Measurements from ENCODE around the gene KCTD14.
"Not testable (repeated sequence)": the region's sequence is repeated elsewhere in the genome, so short reads cannot be mapped to it uniquely, and the experiment has no call there.

Gene KCTD14, protein sequence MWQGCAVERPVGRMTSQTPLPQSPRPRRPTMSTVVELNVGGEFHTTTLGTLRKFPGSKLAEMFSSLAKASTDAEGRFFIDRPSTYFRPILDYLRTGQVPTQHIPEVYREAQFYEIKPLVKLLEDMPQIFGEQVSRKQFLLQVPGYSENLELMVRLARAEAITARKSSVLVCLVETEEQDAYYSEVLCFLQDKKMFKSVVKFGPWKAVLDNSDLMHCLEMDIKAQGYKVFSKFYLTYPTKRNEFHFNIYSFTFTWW

DNA sequence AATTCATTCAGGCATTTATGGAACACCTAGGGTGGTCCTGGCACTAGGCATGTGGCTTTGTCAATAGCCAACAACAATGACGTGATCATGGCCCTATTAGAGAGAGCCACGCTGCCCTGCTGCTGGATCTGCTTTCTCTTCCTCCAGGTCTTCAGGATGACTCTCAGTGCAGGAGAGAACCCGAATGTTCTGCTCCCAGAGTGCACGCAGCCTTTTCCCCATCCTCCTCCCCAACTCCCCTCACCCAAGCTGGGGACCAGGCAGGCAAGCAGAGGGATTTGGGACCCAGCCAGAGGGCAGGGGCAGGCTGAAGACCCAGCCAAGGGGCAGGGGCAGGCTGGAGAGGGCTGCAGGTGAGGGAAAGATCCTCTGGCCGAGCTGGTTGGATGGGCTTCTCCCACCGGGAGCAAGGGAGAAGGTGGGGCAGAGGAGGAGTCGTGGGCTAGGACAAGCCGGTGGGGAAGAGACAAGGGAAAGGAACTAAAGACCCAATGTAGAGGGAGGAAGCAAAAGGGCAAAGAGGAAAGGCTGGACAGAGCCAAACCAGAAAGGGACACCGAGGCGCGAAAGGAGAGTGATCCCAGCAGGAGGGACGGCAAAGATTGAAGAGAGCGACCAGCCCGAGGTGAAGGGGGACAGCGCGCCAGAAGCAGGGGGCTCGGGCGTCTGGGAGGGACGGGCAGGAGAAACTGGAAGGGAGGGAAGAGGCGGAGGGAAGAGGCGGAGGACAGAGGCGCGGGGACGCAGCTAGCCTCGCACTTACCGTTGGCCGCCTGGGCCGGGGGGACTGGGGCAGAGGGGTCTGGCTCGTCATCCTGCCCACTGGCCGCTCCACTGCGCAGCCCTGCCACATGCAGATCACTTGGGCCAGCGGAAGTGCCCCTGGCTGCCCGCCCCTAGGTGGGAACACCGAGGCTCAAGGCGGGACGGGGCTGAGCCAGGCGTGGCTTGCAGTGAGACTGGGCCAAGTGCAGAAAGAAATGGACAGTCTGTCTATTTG lies at the start of gene KCTD14:
Gene KCTD14, minus strand, starts transcription at position 880 of the 1,000 bp plus-strand sequence. Its CDS starts 27 bp downstream, at position 853.
- DNase-seq, result peak in 1 of 51 donors; percentile 16

DNA sequence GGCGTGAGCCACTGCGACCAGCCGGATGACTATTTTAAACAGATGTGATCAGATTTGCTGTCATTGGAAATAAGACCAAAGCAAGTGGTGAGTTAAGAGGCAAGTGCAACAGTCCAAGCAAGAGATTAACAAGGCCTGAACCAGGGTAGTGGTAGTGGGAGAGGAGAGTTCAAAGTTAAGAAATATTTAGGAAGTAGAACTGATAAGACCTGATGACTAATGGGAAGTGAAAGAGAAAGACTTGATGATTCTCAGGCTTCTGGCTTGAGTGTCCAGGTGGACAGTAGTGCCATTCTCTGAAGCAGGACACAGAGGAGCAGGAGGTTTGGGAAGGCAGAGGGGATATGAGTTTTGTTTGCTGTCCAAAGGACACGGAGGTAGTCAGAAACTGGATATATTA lies 49.4 kb upstream of the KCTD14 start:
- DNase-seq, result no peak

DNA sequence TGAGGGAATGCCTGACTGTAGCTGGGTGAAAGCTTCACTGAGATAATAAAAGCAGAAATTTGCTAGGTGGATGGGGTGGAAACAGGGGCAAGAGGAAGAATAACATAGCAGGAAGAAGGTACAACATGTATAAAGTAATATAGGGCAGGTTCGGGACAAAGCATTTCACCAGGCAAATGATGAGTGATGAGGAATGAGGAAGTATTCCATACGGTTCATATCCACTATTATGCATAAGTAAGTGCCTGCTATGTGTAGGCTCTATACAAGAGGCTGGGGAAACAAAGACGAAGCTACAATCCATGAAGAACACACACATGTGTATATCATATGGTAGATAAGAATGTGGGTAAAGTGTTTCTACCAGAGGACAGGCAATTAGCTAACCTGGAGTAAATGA lies 48.6 kb upstream of the KCTD14 start:
- no peak for DNase-seq

DNA sequence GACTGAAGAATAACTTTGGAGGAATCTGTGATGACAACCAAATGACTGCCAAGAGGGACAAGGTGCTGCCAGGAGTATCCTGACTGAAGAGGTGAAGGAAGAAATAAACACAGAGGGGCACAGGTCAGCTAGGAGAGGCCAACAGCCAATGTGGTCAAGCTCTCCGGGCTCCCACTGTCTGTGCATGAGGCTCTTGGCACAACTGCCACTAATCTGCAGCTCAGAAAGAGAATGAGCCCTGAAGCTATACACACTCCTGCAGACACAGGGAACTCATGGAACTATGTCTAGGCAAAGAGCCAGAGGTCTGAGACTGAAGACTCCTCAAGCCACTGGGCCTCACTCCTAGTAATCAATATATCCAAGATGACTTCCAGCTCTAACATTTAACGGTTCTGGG lies 47.5 kb upstream of the KCTD14 start:
- DNase-seq, result no peak

DNA sequence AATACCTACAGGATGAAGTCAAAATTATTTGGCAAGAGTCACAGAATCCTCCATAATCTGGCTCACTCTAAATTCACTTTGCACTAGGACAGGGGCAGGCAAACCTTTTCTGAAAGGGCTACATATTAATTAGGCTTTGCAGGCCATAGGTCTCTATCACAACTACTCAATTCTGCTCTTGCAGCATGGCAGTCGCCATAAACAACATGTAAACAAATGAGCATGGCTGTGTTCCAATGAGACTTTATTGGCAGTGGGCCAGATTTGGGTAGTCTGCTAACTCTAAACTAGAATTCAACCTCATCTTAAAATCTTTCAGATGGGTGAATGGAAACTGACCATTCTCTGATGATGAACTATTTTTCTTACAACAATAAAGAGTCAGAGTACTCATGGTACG lies 46.4 kb upstream of the KCTD14 start:
- DNase-seq, result no peak

DNA sequence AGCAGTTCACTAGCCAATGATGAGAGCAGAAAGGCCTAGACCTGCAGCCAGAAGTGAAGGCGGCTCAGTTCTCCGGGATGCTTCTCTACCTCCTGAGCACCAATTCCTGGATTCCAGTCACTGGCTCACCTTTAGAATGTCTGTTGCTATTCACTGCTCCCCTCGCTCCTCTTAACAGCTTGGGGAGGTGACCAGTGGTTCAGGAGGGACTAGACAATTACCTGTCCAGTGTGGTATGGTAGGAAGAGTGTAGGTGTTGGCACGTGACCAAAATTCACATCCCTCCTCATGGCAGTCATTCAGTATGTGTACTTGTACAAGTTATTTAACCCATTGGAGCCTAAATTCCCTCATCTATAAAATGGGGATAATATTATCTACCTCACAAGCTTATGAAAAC lies 44.6 kb upstream of the KCTD14 start:
- no peak for DNase-seq

DNA sequence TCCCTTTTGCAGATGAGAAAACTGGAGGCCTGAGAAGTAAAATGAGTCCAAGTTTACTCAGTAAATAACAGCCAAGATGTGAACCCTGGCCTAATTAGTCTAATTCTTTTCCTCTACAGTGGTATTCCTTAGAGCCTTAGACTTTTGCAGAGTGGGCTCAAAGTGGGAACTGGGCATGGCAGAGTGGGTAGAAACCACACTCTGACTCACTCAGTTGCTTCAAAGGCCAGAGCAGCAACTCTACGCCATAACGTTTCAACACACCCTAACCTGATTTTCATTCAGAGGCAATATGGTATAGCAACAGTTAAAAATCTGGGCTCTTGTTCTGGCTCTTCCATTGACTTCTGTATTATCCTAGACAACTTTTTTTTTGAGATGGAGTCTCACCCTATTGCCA lies 43.4 kb upstream of the KCTD14 start:
- DNase-seq, result no peak

DNA sequence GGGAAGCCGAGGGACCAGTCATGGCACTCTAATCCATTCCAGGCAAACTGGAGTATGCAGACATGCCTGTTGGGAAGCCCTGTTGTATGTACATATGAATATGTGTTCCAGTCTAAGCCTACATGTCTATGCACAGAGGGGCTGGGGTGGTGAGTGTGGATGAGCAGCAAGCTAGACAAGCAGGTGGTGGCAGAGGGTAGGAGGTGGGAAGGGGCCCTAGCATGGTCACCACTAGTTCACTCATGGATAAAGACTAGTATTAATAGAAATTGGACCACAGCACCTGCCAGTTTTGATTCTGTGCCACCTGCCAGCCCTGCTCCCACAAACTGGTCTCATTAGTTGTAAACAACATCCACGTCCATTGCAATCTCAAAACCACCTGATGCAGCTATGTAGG lies 42.1 kb upstream of the KCTD14 start:
- no peak for DNase-seq

DNA sequence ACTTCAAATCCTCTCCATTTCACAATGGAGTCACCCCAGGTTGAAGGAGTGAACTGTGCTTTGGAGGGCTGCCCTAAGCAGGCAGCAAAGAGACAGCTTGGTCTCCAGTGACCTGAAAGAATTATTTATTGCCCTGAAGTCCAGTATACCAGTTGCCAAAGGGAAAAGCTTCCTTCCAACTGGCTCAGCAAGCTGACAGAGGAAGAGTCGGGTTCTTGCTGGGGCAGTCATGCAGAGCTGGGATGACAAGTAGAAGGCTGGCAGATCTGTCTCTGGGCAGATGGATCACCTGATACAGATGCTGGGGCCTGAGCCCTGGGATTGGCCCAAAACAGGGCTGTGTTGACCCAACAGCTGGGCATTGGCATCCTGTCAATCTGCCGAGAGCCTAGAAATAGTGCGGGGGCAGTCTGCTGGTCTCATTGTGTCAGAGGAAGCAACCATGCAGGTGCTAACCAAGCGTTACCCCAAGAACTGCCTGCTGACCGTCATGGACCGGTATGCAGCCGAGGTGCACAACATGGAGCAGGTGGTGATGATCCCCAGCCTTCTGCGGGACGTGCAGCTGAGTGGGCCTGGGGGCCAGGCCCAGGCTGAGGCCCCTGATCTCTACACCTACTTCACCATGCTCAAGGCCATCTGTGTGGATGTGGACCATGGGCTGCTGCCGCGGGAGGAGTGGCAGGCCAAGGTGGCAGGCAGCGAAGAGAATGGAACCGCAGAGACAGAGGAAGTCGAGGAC lies 40.5 kb upstream of the KCTD14 start, which contains the start of gene THRSP:
Gene THRSP, plus strand, starts transcription at position 422 of the 742 bp plus-strand sequence. Its CDS starts 21 bp downstream, at position 443.
- peak in 3 of 51 donors; percentile 8 to 33 (median 15) for DNase-seq

DNA sequence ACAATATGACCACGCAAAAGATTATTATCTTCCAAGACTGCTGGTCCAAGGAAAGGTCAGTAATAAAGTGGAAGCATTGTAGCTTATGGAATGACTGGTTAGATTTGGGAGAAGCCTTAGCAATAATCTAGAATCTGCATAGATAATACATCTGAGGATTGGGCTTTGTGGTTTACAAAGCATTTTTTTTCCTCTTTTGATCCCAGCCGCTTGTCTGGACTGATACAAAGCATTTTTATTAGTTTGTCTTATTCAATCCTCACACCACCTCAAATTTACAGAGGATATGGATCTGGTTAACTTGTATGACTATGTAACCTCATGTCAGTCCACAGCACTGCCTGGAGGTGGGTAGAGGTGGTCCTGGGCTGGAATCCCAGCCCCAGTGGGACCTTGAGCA lies 39.6 kb upstream of the KCTD14 start:
- no peak for DNase-seq

DNA sequence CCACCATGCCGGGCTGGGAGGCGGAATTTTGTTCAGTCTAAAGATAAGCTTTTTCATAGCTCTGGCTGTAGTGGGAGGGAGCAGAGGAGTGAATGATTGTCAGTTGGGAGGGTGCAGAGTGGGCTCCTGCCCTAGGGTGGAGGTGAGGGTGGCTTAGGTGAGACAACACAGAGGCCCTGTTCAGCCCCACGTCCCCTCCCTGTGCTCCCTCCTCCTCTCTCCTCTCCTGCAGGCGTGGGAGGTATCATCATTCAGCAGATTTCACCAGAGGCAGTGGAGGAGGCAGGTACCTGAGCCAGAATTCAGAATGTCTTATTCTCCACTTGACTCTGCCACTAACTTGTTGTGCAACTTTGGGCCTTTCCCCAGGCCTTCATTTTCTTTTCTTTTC lies 38.8 kb upstream of the KCTD14 start:
- DNase-seq, result peak in 2 of 51 donors; percentile 14 to 35

DNA sequence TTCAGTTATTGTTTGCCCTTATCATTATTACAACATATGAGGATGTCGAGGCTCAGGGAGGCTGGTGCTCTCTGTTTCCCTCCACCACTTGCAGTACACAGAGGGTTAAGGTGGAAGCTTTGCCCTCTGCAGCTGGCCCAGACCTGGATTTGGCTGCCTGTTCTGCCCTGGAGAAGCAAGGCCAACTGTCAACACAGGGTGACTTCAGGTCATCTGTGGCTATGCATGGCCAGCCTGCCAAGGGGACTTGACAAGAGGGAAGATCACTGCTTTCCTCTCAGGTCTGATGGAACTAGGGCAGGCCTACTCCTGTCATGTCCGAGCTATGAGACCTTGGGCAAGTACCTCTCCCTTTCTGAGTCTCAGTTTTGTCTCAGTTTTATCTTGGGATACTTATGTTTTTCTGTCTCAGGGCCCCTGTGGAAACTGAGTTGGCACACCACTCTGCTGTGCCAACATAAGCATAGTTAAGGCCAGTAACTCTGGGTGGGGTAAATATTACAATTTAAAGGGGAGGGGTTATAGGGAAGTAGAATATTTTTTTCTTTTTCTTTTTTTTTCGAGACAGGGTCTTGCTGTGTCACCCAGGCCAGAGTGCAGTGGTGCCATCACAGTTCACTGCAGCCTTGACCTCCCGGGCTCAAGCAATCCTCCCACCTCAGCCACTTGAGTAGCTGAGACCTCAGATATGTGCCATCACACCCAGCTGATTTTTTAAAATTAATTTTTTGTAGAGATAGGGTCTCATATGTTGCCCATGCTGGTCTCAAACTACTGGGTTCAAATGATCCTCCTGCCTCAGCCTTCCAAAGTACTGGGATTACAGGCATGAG lies 38.2 kb upstream of the KCTD14 start:
- DNase-seq, result peak in 1 of 51 donors; percentile 6

DNA sequence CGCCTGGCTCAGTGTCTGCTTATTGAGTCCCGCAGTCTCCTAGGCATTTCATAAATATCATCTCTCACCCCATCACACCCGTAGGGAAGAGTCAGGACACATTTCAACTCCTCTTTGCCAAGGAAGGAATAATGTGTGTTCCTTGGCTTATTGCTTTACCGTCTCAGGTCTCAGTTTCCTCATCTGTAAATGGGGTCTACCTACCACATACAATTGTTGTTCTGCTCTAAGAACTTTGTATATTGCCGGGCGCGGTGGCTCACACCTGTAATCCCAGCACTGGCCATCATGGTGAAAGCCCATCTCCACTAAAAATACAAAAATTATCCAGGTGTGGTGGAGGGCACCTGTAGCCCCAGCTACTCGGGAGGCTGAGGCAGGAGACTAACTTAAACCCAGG lies 37.5 kb upstream of the KCTD14 start:
- no peak for DNase-seq

DNA sequence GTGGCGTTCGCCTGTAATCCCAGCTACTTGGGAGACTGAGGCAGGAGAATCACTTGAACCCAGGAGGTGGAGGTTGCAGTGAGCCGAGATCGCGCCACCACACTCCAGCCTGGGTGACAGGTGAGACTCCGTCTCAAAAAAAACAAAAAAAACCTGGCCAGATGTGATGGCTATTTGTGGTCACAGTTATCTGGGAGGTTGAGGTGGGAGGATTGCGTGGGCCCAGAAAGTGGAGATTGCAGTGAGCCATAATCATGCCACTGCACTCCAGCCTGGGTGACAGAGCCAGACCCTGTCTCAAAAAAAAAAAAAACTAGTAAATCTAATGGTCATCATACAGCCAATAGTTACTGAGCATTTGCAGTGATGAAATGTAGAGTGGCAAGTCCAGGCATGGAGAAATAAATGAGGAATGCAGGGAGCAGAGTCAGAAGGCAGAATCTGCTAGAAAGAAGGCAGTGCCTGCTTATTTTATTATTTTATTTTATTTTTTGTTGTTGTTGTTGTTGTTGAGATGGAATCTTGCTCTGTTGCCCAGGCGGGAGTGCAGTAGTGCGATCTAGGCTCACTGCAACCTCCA lies 36.8 kb upstream of the KCTD14 start:
- not testable (repeated sequence) for DNase-seq

DNA sequence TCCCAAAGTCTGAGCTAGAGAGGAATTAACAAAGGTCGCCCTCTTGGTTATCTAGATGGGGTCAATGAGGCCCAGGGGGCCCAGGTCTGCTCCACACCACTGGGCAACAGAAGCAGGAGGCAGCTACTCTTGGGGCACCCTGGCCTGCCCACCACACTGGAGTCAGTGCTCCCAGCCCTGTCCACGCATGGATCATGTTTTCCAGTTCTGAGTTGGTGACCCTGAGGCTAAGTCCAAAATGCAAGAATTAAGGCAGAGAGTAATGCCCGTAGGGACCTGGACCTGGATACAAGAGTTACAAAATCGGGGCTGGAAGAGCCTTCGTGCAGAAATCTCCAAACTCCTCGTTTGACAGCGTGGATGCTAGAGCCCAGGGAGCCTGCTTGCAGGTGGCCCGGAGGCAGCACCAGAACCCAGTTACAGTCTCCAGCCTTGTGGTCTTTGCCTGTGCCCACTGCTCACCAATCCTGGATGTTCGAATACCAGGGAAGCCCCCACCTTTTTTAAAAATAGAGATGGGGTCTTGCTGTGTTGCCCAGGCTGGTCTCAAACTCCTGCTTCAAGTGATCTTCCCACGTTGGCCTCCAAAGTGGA lies 34.5 kb upstream of the KCTD14 start:
- DNase-seq, result no peak

DNA sequence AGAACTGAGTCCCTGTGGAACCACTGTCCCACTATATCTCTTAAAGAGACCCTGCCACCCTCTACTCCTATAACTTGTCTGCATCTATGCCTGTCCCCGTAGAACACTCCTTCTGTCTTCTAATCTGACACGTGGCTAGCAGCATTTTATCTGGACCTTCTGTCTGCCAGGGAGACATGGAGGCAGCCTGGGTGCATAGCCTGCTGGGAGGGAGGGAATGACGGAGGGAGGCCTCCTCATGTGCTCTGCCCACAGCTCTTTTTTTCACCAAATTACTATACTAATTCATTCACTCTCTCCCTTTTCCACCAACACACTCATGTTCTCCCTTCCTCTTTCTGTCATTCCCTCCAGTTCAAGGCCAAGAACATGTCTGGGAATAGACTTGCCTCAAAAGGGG lies 33.0 kb upstream of the KCTD14 start:
- no peak for DNase-seq

DNA sequence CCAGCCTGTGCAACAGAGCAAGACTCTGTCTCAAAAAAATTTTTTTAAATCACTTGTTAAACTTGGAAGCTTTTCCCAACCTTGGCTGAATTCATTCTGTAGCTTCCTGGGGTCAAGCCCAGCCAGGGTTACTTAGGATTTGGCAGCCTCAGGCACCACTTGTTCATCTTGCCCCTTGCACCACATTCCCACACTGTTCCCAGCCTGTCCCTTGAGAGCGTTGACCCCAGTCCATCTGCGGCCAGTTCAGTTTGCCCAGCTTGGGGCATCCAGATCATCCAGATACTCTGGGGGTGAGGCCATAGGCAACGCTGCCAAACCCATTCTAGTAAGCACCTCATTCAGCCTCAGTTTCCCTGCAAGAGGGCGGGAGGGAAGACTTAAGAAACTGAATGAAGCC lies 31.9 kb upstream of the KCTD14 start:
- no peak for DNase-seq

DNA sequence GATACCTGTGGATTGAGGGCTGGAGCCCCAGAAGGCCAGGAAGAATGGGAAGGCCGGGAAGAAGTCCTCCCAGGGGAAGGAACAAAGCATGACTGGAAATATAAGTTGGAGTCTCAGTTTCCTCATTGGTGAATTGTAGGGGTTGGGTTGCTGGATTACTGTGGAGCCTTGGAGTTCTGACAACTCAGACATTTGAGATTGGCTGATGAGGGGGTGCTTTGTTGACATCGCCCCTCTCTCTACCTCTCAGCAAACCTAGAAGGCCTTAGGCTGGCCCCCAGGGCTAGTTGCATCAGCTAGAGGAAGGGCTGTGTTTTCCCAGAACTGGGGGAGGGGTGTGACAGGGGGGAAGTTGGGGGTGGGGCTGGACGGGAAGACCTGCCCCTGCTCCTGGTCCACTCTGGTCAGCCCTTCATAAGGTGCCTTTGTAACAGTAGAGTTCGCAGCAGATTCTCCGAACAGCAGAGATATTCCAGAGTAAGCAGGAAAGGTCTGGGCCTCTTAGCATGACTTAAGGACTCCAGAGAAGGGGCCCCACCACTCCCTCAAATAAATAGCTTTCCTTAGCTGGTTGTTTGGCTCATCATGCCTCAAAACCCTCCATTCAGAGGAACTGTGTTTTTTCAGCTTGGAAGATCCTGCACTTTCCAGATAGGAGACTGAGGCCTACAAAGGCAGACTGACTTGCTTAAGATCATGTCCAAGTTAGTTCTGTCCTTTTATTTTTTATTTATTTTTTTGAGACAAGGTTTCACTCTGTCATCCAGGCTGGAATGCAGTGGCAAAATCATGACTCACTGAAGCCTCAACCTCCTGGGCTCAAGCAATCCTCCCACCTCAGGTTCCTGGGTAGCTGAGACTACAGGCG lies 28.1 kb upstream of the KCTD14 start:
- DNase-seq, result no peak

DNA sequence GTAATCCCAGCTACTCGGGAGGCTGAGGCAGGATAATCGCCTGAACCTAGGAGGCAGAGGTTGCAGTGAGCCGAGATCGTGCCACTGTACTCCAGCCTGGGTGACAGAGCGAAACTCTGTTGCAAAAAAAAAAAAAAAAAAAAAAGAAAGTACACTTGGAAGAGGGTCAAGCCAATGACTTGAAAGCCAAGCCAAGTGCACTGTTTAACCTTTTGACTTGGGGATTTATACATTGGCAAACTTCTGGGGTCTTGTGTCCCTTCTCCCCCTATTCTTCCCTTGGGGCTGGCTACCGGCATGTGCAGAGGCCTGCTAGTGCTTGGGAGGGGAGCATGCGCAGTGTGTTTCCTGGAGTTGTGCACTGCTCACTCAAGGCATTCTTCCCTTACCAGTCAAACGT lies 26.3 kb upstream of the KCTD14 start:
- no peak for DNase-seq
